ENCODE measurements around the gene BTNL2. TPM values are rescaled to one million over a fixed set of nuclear protein-coding genes. Genes with fewer than 3 reads are reported as not detected.

Gene BTNL2
- not detected in 2 replicates for polyA plus RNA-seq (2011; rRNA removed)
- not detected in 2 replicates for polyA minus RNA-seq (2011; rRNA and poly(A)+ RNA removed)

GRCh38 chr6:32406857-32407256 lies at the start of gene BTNL2:
Gene BTNL2, minus strand, starts transcription at chr6:32407181. Its CDS starts 58 bp downstream, at chr6:32407123.
- ChIA-PET POLR2A (no interaction called here), CTCF (interaction anchor here (0.9 to 6.7 kb wide), 3 partner anchors 8 to 379 kb away, joined by 3 to 53 read pairs (median 4); no protein-coding TSS in a partner anchor)
- DNase-seq (ENCODE audit: low read depth), result no peak
- no peaks in the 10 kb centered on the region for H3K36me3 ChIP-seq (ENCODE audit: control insufficient read depth, insufficient read depth, low read length)
- TF ChIP-seq CTCF (IDR thresholded peaks at IDR 0.05; ENCODE audit: insufficient read depth, low read depth, low read length), result no peak
- H3K27me3 ChIP-seq (ENCODE audit: control insufficient read depth, insufficient read depth, low read length), result peaks cover 6% of the 10 kb centered on the region; the same call in 1 of the 2 replicates
- no peak within 1 kb of the TSS for H3K4me3 ChIP-seq (ENCODE audit: low read depth, low read length)

GRCh38 chr6:32449088-32449736 lies 42.2 kb upstream of the BTNL2 start:
- H3K27me3 ChIP-seq (ENCODE audit: control insufficient read depth, insufficient read depth, low read length), result no peaks in the 10 kb centered on the region
- no peak for DNase-seq (ENCODE audit: low read depth)
- H3K36me3 ChIP-seq (ENCODE audit: control insufficient read depth, insufficient read depth, low read length), result no peaks in the 10 kb centered on the region
- CTCF ChIA-PET, result no interaction called here
- no peak overlapping the region for H3K4me3 ChIP-seq (ENCODE audit: low read depth, low read length)
- TF ChIP-seq CTCF (IDR thresholded peaks at IDR 0.05; ENCODE audit: insufficient read depth, low read depth, low read length), result no peak
- POLR2A ChIA-PET, result no interaction called here

- ChIA-PET CTCF (no interaction called here), POLR2A (no interaction called here)
- TF ChIP-seq CTCF (IDR thresholded peaks at IDR 0.05; ENCODE audit: insufficient read depth, low read depth, low read length), result no peak
Measured at GRCh38 chr6:32447932-32448331, 41.0 kb upstream of the BTNL2 start.

GRCh38 chr6:32445321-32445854 lies 38.4 kb upstream of the BTNL2 start:
- Histone ChIP-seq H3K27me3 (ENCODE audit: control insufficient read depth, insufficient read depth, low read length) (no peaks in the 10 kb centered on the region), H3K36me3 (ENCODE audit: control insufficient read depth, insufficient read depth, low read length) (no peaks in the 10 kb centered on the region), H3K4me3 (ENCODE audit: low read depth, low read length) (no peak overlapping the region)
- ChIA-PET CTCF (interaction anchor here (0.6 kb wide), 1 partner anchor 351 kb away, joined by 3 read pairs; no protein-coding TSS in a partner anchor), POLR2A (no interaction called here)
- TF ChIP-seq CTCF (IDR thresholded peaks at IDR 0.05; ENCODE audit: insufficient read depth, low read depth, low read length), result no peak
- DNase-seq (ENCODE audit: low read depth), result no peak

More at GRCh38 chr6:32447932-32448331, 41.0 kb upstream of the BTNL2 start:
- Histone ChIP-seq H3K36me3 (ENCODE audit: control insufficient read depth, insufficient read depth, low read length) (no peaks in the 10 kb centered on the region), H3K27me3 (ENCODE audit: control insufficient read depth, insufficient read depth, low read length) (no peaks in the 10 kb centered on the region), H3K4me3 (ENCODE audit: low read depth, low read length) (no peak overlapping the region)
- no peak for DNase-seq (ENCODE audit: low read depth)

- Histone ChIP-seq H3K27me3 (ENCODE audit: control insufficient read depth, insufficient read depth, low read length) (no peaks in the 10 kb centered on the region), H3K4me3 (ENCODE audit: low read depth, low read length) (no peak overlapping the region), H3K36me3 (ENCODE audit: control insufficient read depth, insufficient read depth, low read length) (no peaks in the 10 kb centered on the region)
- ChIA-PET POLR2A (no interaction called here), CTCF (interaction anchor here (0.6 kb wide), 1 partner anchor 281 kb away, joined by 3 read pairs; no protein-coding TSS in a partner anchor)
- TF ChIP-seq CTCF (IDR thresholded peaks at IDR 0.05; ENCODE audit: insufficient read depth, low read depth, low read length), result no peak
- no peak for DNase-seq (ENCODE audit: low read depth)
Measured at GRCh38 chr6:32444433-32444832, 37.5 kb upstream of the BTNL2 start.
